ENCODE data around the gene PPM1N. TPM values are rescaled to one million over a fixed set of nuclear protein-coding genes. Genes with fewer than 3 reads are reported as not detected.

The PPM1N gene
- total and polyA plus RNA-seq, 2 of the 13 experiments (the other 11 are each of a cell fraction or from before 2014, with no cell fraction given): 0.31 to 1.8 TPM

- no peak for TF ChIP-seq TERF1 (CRISPR knock-in tag; IDR thresholded peaks at IDR 0.05)
- TF ChIP-seq CTCF (CRISPR knock-in tag; IDR thresholded peaks at IDR 0.05): no peak
- TF ChIP-seq HMG20A (CRISPR knock-in tag; IDR thresholded peaks at IDR 0.05; ENCODE audit: borderline replicate concordance): no peak
- no peak; the same call in 1 of the 2 replicates for TF ChIP-seq ETV6 (CRISPR knock-in tag; conservative IDR thresholded peaks at IDR 0.05)
- TF ChIP-seq ZNF567 (CRISPR knock-in tag; IDR thresholded peaks at IDR 0.05; ENCODE audit: borderline replicate concordance): no peak
- TF ChIP-seq PHF8 (CRISPR knock-in tag; IDR thresholded peaks at IDR 0.05): peak; percentile 53; the same call in 1 of the 2 replicates
- no peak for TF ChIP-seq GPBP1L1 (CRISPR knock-in tag; IDR thresholded peaks at IDR 0.05)
- peak; percentile 15; the same call in 1 of the 2 replicates for TF ChIP-seq EEA1 (CRISPR knock-in tag; IDR thresholded peaks at IDR 0.05; ENCODE audit: borderline replicate concordance)
- TF ChIP-seq TRIM24 (CRISPR knock-in tag; IDR thresholded peaks at IDR 0.05): no peak
- TF ChIP-seq AGO2 (optimal IDR thresholded peaks at IDR 0.05; ENCODE audit: low read depth, low read length): peak; percentile 76
- TF ChIP-seq ZNF644 (CRISPR knock-in tag; IDR thresholded peaks at IDR 0.05; ENCODE audit: low read depth): no peak
- no peak for TF ChIP-seq NR3C1 (CRISPR knock-in tag; IDR thresholded peaks at IDR 0.05)
- TF ChIP-seq REPIN1 (CRISPR knock-in tag; IDR thresholded peaks at IDR 0.05; ENCODE audit: borderline replicate concordance, low read depth): peak; percentile 75
- TF ChIP-seq BCL3 (CRISPR knock-in tag; IDR thresholded peaks at IDR 0.05): no peak
- peak; percentile 52; the same call in 1 of the 2 replicates for TF ChIP-seq ZC3H13 (CRISPR knock-in tag; IDR thresholded peaks at IDR 0.05)
- no peak for TF ChIP-seq LRRFIP1 (CRISPR knock-in tag; conservative IDR thresholded peaks at IDR 0.05)
- TF ChIP-seq ZNF549 (CRISPR knock-in tag; IDR thresholded peaks at IDR 0.05): no peak
These were observed 9.0 kb downstream of the PPM1N start, which contains the start of gene VASP (continued) for GRCh38 chr19:45506989-45507871.
